Peyer's patch (tissue), 4 donors: ENCODE data around the gene KRTAP6-3. TPM values are rescaled to one million over a fixed set of nuclear protein-coding genes. Genes with fewer than 3 reads are reported as not detected.

Source experiments
- DNase-seq, 3 donors: peaks; one replicate each; pipeline ENCODE4 v3.0.0-alpha.2; 2017 to 2019
- H3K27ac ChIP-seq, 4 donors: fragments of 200-600 bp; sonication (generic); one replicate each; pipeline ENCODE4 v1.5.1; 2016 to 2019
- H3K27me3 ChIP-seq, 2 donors: fragments of 200-600 bp; sonication (generic); one replicate each; pipeline ENCODE4 v1.5.1; 2019
- H3K36me3 ChIP-seq, 3 donors: fragments of 200-600 bp; sonication (generic); one replicate each; pipeline ENCODE4 v1.5.1; 2016 to 2019
- H3K4me1 ChIP-seq, 4 donors: fragments of 200-600 bp; sonication (generic); one replicate each; pipeline ENCODE4 v1.5.1; 2016 to 2019
- H3K4me3 ChIP-seq, 4 donors: fragments of 200-600 bp; sonication (generic); 1 replicate in 3 of 4; 2 replicates in 1 of 4; pipeline ENCODE4 v1.5.1; 2016 to 2019; ENCODE audit warnings: mild to moderate bottlenecking in 1 of 4
- H3K9me3 ChIP-seq, 4 donors: fragments of 200-600 bp; sonication (generic); one replicate each; pipeline ENCODE4 v1.5.1; 2016 to 2019; ENCODE audit warnings: mild to moderate bottlenecking in 1 of 4
- CTCF ChIP-seq, 6 experiments: fragments of 450-650 bp in 4 of 6; fragments of 200-600 bp in 2 of 6; sonication (generic) in 1 of 6; IDR thresholded peaks; one replicate each; pipeline ENCODE4 v1.5.1; 2017 to 2019; ENCODE audit warnings: antibody characterized with exemption in 6 of 6, mild to moderate bottlenecking in 3 of 6, moderate library complexity in 1 of 6
- POLR2A ChIP-seq, 2 donors: fragments of 450-650 bp; IDR thresholded peaks; one replicate each; pipeline ENCODE4 v1.5.1; 2017; ENCODE audit warnings: antibody characterized with exemption in 2 of 2, mild to moderate bottlenecking in 2 of 2, moderate library complexity in 2 of 2
- total RNA-seq, 4 donors: library from RNA; depleted of rRNA; stranded (reverse); fragments of >200 nt; gene quantifications; one replicate each; pipeline ENCODE4 v1.1.0, GENCODE V29; 2016

Gene KRTAP6-3
- total RNA-seq, 4 donors from 2014 or later, result not detected

DNA sequence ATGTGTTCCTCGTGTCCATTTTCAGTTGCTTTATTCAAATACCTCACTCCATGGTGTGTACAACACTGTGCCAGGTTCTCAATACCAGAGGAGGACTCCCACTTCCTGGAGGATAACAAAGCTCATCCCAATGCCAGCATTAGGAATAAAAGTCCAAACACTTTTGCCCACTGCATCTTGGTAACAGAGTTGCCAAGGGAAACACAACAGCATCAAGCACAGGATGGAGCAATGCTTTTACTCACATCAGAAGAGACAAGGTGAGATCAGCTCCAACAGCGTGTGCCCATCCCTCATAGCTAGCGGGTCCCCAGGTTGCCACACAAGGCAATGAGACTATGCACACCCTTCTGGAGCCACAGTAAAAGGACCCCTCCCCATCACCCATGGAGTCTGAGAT is 31.1 kb downstream of the KRTAP6-3 start:
- Histone ChIP-seq H3K27me3 (no peaks in the 10 kb centered on the region), H3K27ac (no peak overlapping the region), H3K4me3 (no peak overlapping the region), H3K4me1 (no peaks in the 10 kb centered on the region), H3K9me3 (peaks cover 0 to 6% (median 0%) of the 10 kb centered on the region in 4 donors), H3K36me3 (no peaks in the 10 kb centered on the region)
- no peak for DNase-seq
- TF ChIP-seq POLR2A (IDR thresholded peaks at IDR 0.05) (no peak), CTCF (IDR thresholded peaks at IDR 0.05) (no peak)

DNA sequence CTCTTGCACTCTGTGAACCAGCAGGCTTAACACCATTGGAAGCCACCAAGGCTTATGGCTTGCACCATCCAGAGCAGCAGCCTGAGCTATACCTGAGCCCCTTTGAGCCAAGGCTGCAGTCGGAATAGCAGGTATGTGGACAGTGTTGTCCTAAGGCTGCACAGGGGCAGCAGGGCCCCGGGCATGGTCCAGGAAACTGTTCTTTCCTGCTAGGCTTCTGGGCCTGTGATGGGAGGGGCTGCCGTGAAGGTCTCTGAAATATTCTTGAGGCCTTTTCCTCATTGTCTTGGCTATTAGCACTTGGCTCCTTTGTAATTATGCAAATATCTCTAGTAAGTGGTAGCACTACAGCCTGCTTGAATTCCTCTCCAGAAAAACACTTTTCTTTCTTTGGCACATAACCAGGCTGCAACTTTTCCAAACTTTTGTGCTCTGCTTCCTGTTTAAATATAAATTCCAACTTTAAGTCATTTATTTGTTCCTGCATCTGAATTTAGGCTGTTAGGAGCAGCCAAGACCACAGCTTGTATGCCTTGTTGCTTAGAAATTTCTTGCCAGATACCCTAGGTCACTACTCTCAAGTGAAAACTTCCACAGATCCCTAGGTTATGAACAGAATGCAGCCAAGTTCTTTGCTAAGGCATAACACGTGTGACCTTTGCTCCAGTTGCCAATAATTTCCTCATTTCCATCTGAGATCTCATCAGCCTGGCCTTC is 33.4 kb downstream of the KRTAP6-3 start:
- Histone ChIP-seq H3K4me3 (no peak overlapping the region), H3K27ac (no peak overlapping the region), H3K9me3 (peaks cover 0 to 6% (median 0%) of the 10 kb centered on the region in 4 donors), H3K27me3 (no peaks in the 10 kb centered on the region), H3K36me3 (no peaks in the 10 kb centered on the region), H3K4me1 (no peaks in the 10 kb centered on the region)
- no peak for DNase-seq
- TF ChIP-seq POLR2A (IDR thresholded peaks at IDR 0.05) (no peak), CTCF (IDR thresholded peaks at IDR 0.05) (no peak)

GRCh38 chr21:30628109-30628508 is 35.9 kb downstream of the KRTAP6-3 start:
- TF ChIP-seq POLR2A (IDR thresholded peaks at IDR 0.05) (no peak), CTCF (IDR thresholded peaks at IDR 0.05) (no peak)
- H3K27ac ChIP-seq, result no peak overlapping the region
- no peaks in the 10 kb centered on the region for H3K27me3 ChIP-seq
- no peak overlapping the region for H3K4me3 ChIP-seq
- DNase-seq, result no peak
- no peaks in the 10 kb centered on the region for H3K4me1 ChIP-seq
- peaks cover 0 to 6% (median 0%) of the 10 kb centered on the region in 4 donors for H3K9me3 ChIP-seq
- H3K36me3 ChIP-seq, result no peaks in the 10 kb centered on the region

GRCh38 chr21:30629200-30629599 is 37.0 kb downstream of the KRTAP6-3 start:
- H3K4me3 ChIP-seq, result no peak overlapping the region
- H3K36me3 ChIP-seq, result no peaks in the 10 kb centered on the region
- no peak for DNase-seq
- H3K4me1 ChIP-seq, result no peaks in the 10 kb centered on the region
- H3K27ac ChIP-seq, result no peak overlapping the region
- TF ChIP-seq POLR2A (IDR thresholded peaks at IDR 0.05), result no peak
- H3K27me3 ChIP-seq, result no peaks in the 10 kb centered on the region
- peaks cover 0 to 6% (median 0%) of the 10 kb centered on the region in 4 donors for H3K9me3 ChIP-seq

- no peaks in the 10 kb centered on the region for H3K27me3 ChIP-seq
- H3K4me3 ChIP-seq, result no peak within 1 kb of the TSS
- H3K27ac ChIP-seq, result no peak within 1 kb of the TSS
- no peaks in the 10 kb centered on the region for H3K36me3 ChIP-seq
- H3K9me3 ChIP-seq, result peaks cover 0 to 4% (median 0%) of the 10 kb centered on the region in 4 donors
- no peaks in the 10 kb centered on the region for H3K4me1 ChIP-seq
- TF ChIP-seq POLR2A (IDR thresholded peaks at IDR 0.05) (no peak), CTCF (IDR thresholded peaks at IDR 0.05) (no peak)
- no peak for DNase-seq
These were observed 42.7 kb downstream of the KRTAP6-3 start, which contains the start of gene KRTAP20-2 for GRCh38 chr21:30634906-30635305. KRTAP20-2 (plus strand) TSS chr21:30635206; CDS start chr21:30635264, 58 bp downstream.

DNA sequence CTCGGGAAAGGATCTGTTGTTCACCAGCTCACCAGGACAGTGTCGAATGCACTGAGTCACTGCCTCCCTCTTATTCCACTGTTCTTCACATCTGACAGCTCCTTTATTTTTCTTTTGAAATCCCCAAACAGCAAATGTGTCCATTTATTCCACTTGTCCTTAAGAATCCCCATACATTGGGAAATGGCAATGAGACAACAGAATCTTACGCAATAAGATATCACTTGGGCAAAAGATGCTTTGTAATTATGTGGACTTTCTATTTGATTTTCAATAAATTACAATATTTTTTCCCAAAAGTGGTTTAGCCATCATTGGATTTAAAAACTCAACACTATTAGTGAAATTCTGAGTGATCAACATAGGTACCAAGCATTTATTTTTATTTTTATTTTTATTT is 46.4 kb downstream of the KRTAP6-3 start:
- no peak for DNase-seq
- Histone ChIP-seq H3K9me3 (peaks cover 0 to 7% (median 0%) of the 10 kb centered on the region in 4 donors), H3K27ac (no peak overlapping the region), H3K36me3 (no peaks in the 10 kb centered on the region), H3K27me3 (no peaks in the 10 kb centered on the region), H3K4me1 (no peaks in the 10 kb centered on the region), H3K4me3 (no peak overlapping the region)
- TF ChIP-seq CTCF (IDR thresholded peaks at IDR 0.05), result no peak
- no peak for TF ChIP-seq POLR2A (IDR thresholded peaks at IDR 0.05)
